HepG2 (cell line): ENCODE measurements around the gene CYP19A1. TPM values are rescaled to one million over a fixed set of nuclear protein-coding genes. Genes with fewer than 3 reads are reported as not detected.

Source experiments
- ATAC-seq: fragments of 200-7000 bp; cut with Tn5 transposase; 3 replicates; pipeline ENCODE4 v1.9.1; 2020; ENCODE audit warnings: mild to moderate bottlenecking, moderate library complexity
- BruUV-seq: library from RNA; stranded (reverse); fragments of 400-500 nt; replicated peaks from 2 replicates; lab custom pipeline; 2021; lab: Mats Ljungman, UMichigan
- CTCF ChIA-PET: fragments of 300-600 bp; formaldehyde crosslinking; extraction: SDS; loops from one replicate; lab custom pipeline; 2021; ENCODE audit warnings: low total read pairs, inconsistent platforms, low intra/inter-chr PET ratio; lab: Yijun Ruan, JAX
- POLR2A ChIA-PET: fragments of 350-600 bp; sonication (Branson Sonifier 250); formaldehyde crosslinking; loops from one replicate; lab custom pipeline; 2020; ENCODE audit warnings: antibody characterized with exemption, inconsistent platforms; lab: Yijun Ruan, JAX
- DNase-seq: peaks from one replicate; pipeline ENCODE4 v3.0.0-alpha.2; 2015; ENCODE audit warnings: low spot score
- FAIRE-seq: peaks from 3 replicates; lab custom pipeline; 2011; peaks lifted over from hg19 to GRCh38; lab: Jason Lieb, UNC
- H2AFZ ChIP-seq: one replicate; pipeline ENCODE4 v1.6.1; 2011; ENCODE audit warnings: low read length, inconsistent platforms
- H3K27ac ChIP-seq: fragments of 300-600 bp; 3 replicates; pipeline ENCODE4 v1.8.0; 2011; ENCODE audit warnings: mixed run types, mild to moderate bottlenecking, mixed read lengths, low read length, inconsistent platforms; ENCODE audit not compliant: insufficient read depth; ENCODE audit errors: extremely low read length
- H3K27me3 ChIP-seq, 2 experiments: fragments of 200-600 bp in 1 of 2; 2 replicates in 1 of 2; 3 replicates in 1 of 2; pipeline versions ENCODE4 v1.6.0 to v1.8.0; 2011; ENCODE audit warnings: low read length in 2 of 2, mild to moderate bottlenecking in 2 of 2, moderate library complexity in 2 of 2, inconsistent platforms in 1 of 2; ENCODE audit not compliant: insufficient read depth in 2 of 2, control insufficient read depth in 1 of 2
- H3K36me3 ChIP-seq, 2 experiments: fragments of 200-600 bp in 1 of 2; replicated peaks in 1 of 2; 2 replicates in 1 of 2; 3 replicates in 1 of 2; pipeline versions ENCODE4 v1.5.1 to v1.8.0; 2011; ENCODE audit warnings: low read length in 2 of 2, inconsistent platforms in 1 of 2; ENCODE audit not compliant: insufficient read depth in 2 of 2, control insufficient read depth in 1 of 2
- H3K4me1 ChIP-seq: 2 replicates; pipeline ENCODE4 v1.5.1; 2012; ENCODE audit warnings: low read length, inconsistent platforms; ENCODE audit not compliant: insufficient read depth
- H3K4me2 ChIP-seq: 2 replicates; pipeline ENCODE4 v1.6.0; 2011; ENCODE audit warnings: low read depth, low read length, inconsistent platforms
- H3K4me3 ChIP-seq, 3 experiments: fragments of 200-600 bp in 1 of 3; sonication (generic), shearing (Covaris generic) in 1 of 3; replicated peaks in 1 of 3; 2 replicates each; pipeline ENCODE4 v1.5.1; 2011 to 2016; ENCODE audit warnings: low read length in 3 of 3, inconsistent platforms in 2 of 3, low read depth in 2 of 3, mild to moderate bottlenecking in 2 of 3, control low read depth in 1 of 3, mixed read lengths in 1 of 3; ENCODE audit not compliant: insufficient read depth in 1 of 3
- H3K79me2 ChIP-seq: one replicate; pipeline ENCODE4 v1.6.1; 2011; ENCODE audit warnings: low read length, inconsistent platforms; ENCODE audit not compliant: insufficient read depth
- H3K9ac ChIP-seq: 2 replicates; pipeline ENCODE4 v1.6.0; 2011; ENCODE audit warnings: mild to moderate bottlenecking, low read depth, low read length, inconsistent platforms; ENCODE audit not compliant: insufficient read depth
- H3K9me3 ChIP-seq: 2 replicates; pipeline ENCODE4 v1.5.1; 2012; ENCODE audit warnings: mild to moderate bottlenecking, low read length
- H4K20me1 ChIP-seq: 2 replicates; pipeline ENCODE4 v1.6.0; 2011; ENCODE audit warnings: inconsistent platforms, mild to moderate bottlenecking, low read length, moderate library complexity; ENCODE audit not compliant: insufficient read depth
- HIC2 ChIP-seq: sonication (generic); formaldehyde crosslinking; IDR thresholded peaks from 2 replicates; pipeline ENCODE4 v1.9.0; 2022; ENCODE audit warnings: low read depth, missing genetic modification reagents
- HMGXB4 ChIP-seq, 2 experiments: sonication (generic) in 1 of 2; formaldehyde crosslinking in 1 of 2; IDR thresholded peaks; 2 replicates each; pipeline versions ENCODE4 v1.4.0 to v1.6.1; 2018 to 2020; ENCODE audit warnings: missing genetic modification reagents in 2 of 2, borderline replicate concordance in 1 of 2, low read depth in 1 of 2, mild to moderate bottlenecking in 1 of 2, missing biosample characterization in 1 of 2
- HNF4A ChIP-seq: sonication (generic); formaldehyde crosslinking; IDR thresholded peaks from 2 replicates; pipeline ENCODE4 v1.4.0; 2020; ENCODE audit warnings: missing genetic modification reagents
- HNRNPL ChIP-seq: fragments of 200-400 bp; formaldehyde crosslinking; IDR thresholded peaks from 2 replicates; pipeline ENCODE4 v1.6.1; 2017; ENCODE audit warnings: mild to moderate bottlenecking, low read depth, low read length
- KDM6A ChIP-seq: IDR thresholded peaks from 2 replicates; pipeline ENCODE4 v1.6.1; 2016; ENCODE audit warnings: low read depth
- ZBTB33 ChIP-seq: sonication (generic); formaldehyde crosslinking; IDR thresholded peaks from 2 replicates; pipeline ENCODE4 v1.4.0; 2020; ENCODE audit warnings: missing genetic modification reagents
- ZBTB46 ChIP-seq: sonication (generic); formaldehyde crosslinking; IDR thresholded peaks from 2 replicates; pipeline ENCODE4 v1.4.0; 2020; ENCODE audit warnings: mild to moderate bottlenecking, missing genetic modification reagents, borderline replicate concordance
- ZBTB7B ChIP-seq: sonication (generic); formaldehyde crosslinking; IDR thresholded peaks from 2 replicates; pipeline ENCODE4 v1.4.0; 2020; ENCODE audit warnings: missing genetic modification reagents
- ZNF558 ChIP-seq: sonication (generic); formaldehyde crosslinking; IDR thresholded peaks from 2 replicates; pipeline ENCODE4 v1.9.0; 2022; ENCODE audit warnings: mild to moderate bottlenecking, missing genetic modification reagents, borderline replicate concordance
- ZNF574 ChIP-seq: sonication (generic); formaldehyde crosslinking; IDR thresholded peaks from 2 replicates; pipeline ENCODE4 v1.4.0; 2020; ENCODE audit warnings: missing genetic modification reagents
- ZNF678 ChIP-seq: sonication (generic); formaldehyde crosslinking; IDR thresholded peaks from 2 replicates; pipeline ENCODE4 v1.4.0; 2020; ENCODE audit warnings: mild to moderate bottlenecking, missing genetic modification reagents
- WGBS: methylation state at CpG from one replicate; pipeline ENCODE4 v1.1.6; 2017; ENCODE audit warnings: low lambda C conversion rate; 5-methylcytosine and 5-hydroxymethylcytosine counted together
- in situ Hi-C: cut with HindIII; loops from 2 replicates; pipeline ENCODE4 v1.10.0; 2017; ENCODE audit warnings: low pct_unique_long_range_greater_than_20kb; ENCODE audit not compliant: extremely low pct_ligation_motif_present
- intact Hi-C: fragments of 100-400 bp; cut with micrococcal nuclease; formaldehyde crosslinking; loops from one replicate; pipeline ENCODE4 v1.10.0; 2022; ENCODE audit not compliant: unreplicated experiment
- polyA plus RNA-seq, 8 experiments: library from polyadenylated mRNA; depleted of rRNA in 3 of 8; stranded (reverse) in 7 of 8; unstranded in 1 of 8; fragments of >200 nt; fragmentation: Illumina TruSeq in 4 of 8; extraction: Trizol in 4 of 8; gene quantifications; 2 replicates each; pipeline versions ENCODE4 v1.2.1 to v1.2.3, GENCODE V29; 2011 to 2016; ENCODE audit warnings: low read depth in 4 of 8, missing spikeins in 1 of 8, mixed read lengths in 1 of 8; ENCODE audit not compliant: insufficient read depth in 1 of 8
- total RNA-seq, 5 experiments: library from RNA; depleted of rRNA; stranded (reverse); fragments of >200 nt; fragmentation: Illumina TruSeq; extraction: Trizol; gene quantifications; 2 replicates each; pipeline ENCODE4 v1.2.3, GENCODE V29; 2016; ENCODE audit warnings: low read depth in 1 of 5

Gene CYP19A1
- total and polyA plus RNA-seq, 2 of the 13 experiments (the other 11 are each of a cell fraction or from before 2014, with no cell fraction given), result 10.9 to 23.0 TPM

GRCh38 chr15:51190424-51191068 lies 147.8 kb downstream of the CYP19A1 start:
- CTCF ChIA-PET, result no interaction called here
- 0 out of 2 replicates have a peak, but pooled peaks have one; percentile 60 for TF ChIP-seq HNRNPL
- TF ChIP-seq HIC2 (CRISPR knock-in tag), result peak; percentile 71
- no peak for TF ChIP-seq ZBTB46 (CRISPR knock-in tag)
- TF ChIP-seq KDM6A (CRISPR knock-in tag), result no peak
- no peak for TF ChIP-seq ZBTB7B
- peak; percentile 26; the same call in 1 of the 2 replicates for TF ChIP-seq HNF4A (CRISPR knock-in tag)
- no peak for TF ChIP-seq HMGXB4 (CRISPR knock-in tag; IDR thresholded peaks at IDR 0.05; ENCODE audit: borderline replicate concordance in 1 of 2, low read depth in 1 of 2)
- TF ChIP-seq ZBTB33 (CRISPR knock-in tag), result no peak
- no peak for TF ChIP-seq ZNF558 (CRISPR knock-in tag)
- no peak for TF ChIP-seq ZNF574 (CRISPR knock-in tag)
- no peak for TF ChIP-seq ZNF678
- intact Hi-C loops (no loop called here), in situ Hi-C loops (no loop called here)
- no TSS peak for BruUV-seq
- Histone ChIP-seq H3K9ac (no peak overlapping the region), H3K4me2 (no peak overlapping the region), H3K4me3 (no peak overlapping the region), H3K79me2 (no peaks in the 10 kb centered on the region), H3K9me3 (no peaks in the 10 kb centered on the region), H4K20me1 (peaks cover 6% of the 10 kb centered on the region; the same call in 1 of the 2 replicates), H3K27me3 (no peaks in the 10 kb centered on the region), H3K4me1 (peaks cover 26% of the 10 kb centered on the region), H3K36me3 (no peaks in the 10 kb centered on the region), H3K27ac (no peak overlapping the region), H2AFZ (no peak overlapping the region)
- ATAC-seq, result peak; percentile 43; the same call in 2 of the 3 replicates
- FAIRE-seq, result no peak
- no peak for DNase-seq
- WGBS, result 54% methylated on average over 8 of the region's 8 CpGs
- POLR2A ChIA-PET, result no interaction called here
